ENCODE data around the gene DHRS3.

The DHRS3 gene

GRCh38 chr1:12636098-12636950, 18.3 kb upstream of the DHRS3 start:
- H3K4me3 ChIP-seq (ENCODE audit: low read depth, low read length): no peak overlapping the region
- no peak for TF ChIP-seq CTCF (IDR thresholded peaks at IDR 0.05; ENCODE audit: control insufficient read depth, extremely low read depth, insufficient read depth)
- no peak for DNase-seq (ENCODE audit: low read depth)

- DNase-seq (ENCODE audit: low read depth): no peak
- H3K4me3 ChIP-seq (ENCODE audit: low read depth, low read length): no peak overlapping the region
- TF ChIP-seq CTCF (IDR thresholded peaks at IDR 0.05; ENCODE audit: control insufficient read depth, extremely low read depth, insufficient read depth): no peak
Observed at GRCh38 chr1:12634696-12635202, 16.7 kb upstream of the DHRS3 start.

- TF ChIP-seq CTCF (IDR thresholded peaks at IDR 0.05; ENCODE audit: control insufficient read depth, extremely low read depth, insufficient read depth): no peak
- H3K4me3 ChIP-seq (ENCODE audit: low read depth, low read length): no peak overlapping the region
- DNase-seq (ENCODE audit: low read depth): no peak
Observed at GRCh38 chr1:12634156-12634555, 16.1 kb upstream of the DHRS3 start.

GRCh38 chr1:12631571-12631970, 13.6 kb upstream of the DHRS3 start:
- TF ChIP-seq CTCF (IDR thresholded peaks at IDR 0.05; ENCODE audit: control insufficient read depth, extremely low read depth, insufficient read depth): no peak
- DNase-seq (ENCODE audit: low read depth): no peak
- H3K4me3 ChIP-seq (ENCODE audit: low read depth, low read length): no peak overlapping the region

- H3K4me3 ChIP-seq (ENCODE audit: low read depth, low read length): no peak overlapping the region
- no peak for TF ChIP-seq CTCF (IDR thresholded peaks at IDR 0.05; ENCODE audit: control insufficient read depth, extremely low read depth, insufficient read depth)
- no peak for DNase-seq (ENCODE audit: low read depth)
Observed at GRCh38 chr1:12630946-12631530, 13.0 kb upstream of the DHRS3 start.

GRCh38 chr1:12629985-12630760, 12.2 kb upstream of the DHRS3 start:
- TF ChIP-seq CTCF (IDR thresholded peaks at IDR 0.05; ENCODE audit: control insufficient read depth, extremely low read depth, insufficient read depth): no peak
- DNase-seq (ENCODE audit: low read depth): no peak

More at GRCh38 chr1:12629985-12630760, 12.2 kb upstream of the DHRS3 start:
- H3K4me3 ChIP-seq (ENCODE audit: low read depth, low read length): no peak overlapping the region
